HL-60 (cell line): ENCODE results near the gene ANKRD6.

Experiments used
- DNase-seq, 2 experiments: peaks; one replicate each; pipeline ENCODE4 v3.0.0-alpha.2; 2010 to 2020; ENCODE audit warnings: low read depth in 1 of 2, low spot score in 1 of 2
- H3K27ac ChIP-seq: fragments of 250-450 bp; sonication (Bioruptor Pico); replicated peaks from 2 replicates; pipeline ENCODE4 v1.5.1; 2020; ENCODE audit warnings: mild to moderate bottlenecking, moderate library complexity
- H3K27me3 ChIP-seq: fragments of 250-450 bp; sonication (Bioruptor Pico); 2 replicates; pipeline ENCODE4 v1.5.1; 2021; ENCODE audit warnings: mild to moderate bottlenecking, moderate library complexity; ENCODE audit not compliant: insufficient read depth, poor library complexity, severe bottlenecking
- H3K4me3 ChIP-seq: replicated peaks from 2 replicates; pipeline ENCODE4 v1.5.1; 2011; ENCODE audit warnings: mild to moderate bottlenecking, control low read depth, low read length; ENCODE audit not compliant: insufficient read depth
- CTCF ChIP-seq: IDR thresholded peaks from one replicate; pipeline ENCODE4 v1.5.1; 2011; ENCODE audit warnings: low read length, control low read depth, inconsistent platforms; ENCODE audit not compliant: insufficient read depth
- GABPA ChIP-seq: IDR thresholded peaks from 2 replicates; pipeline ENCODE4 v1.6.1; 2012; ENCODE audit warnings: low read depth
- POLR2AphosphoS5 ChIP-seq: IDR thresholded peaks from 2 replicates; pipeline ENCODE4 v1.6.1; 2012; ENCODE audit warnings: low read depth
- SPI1 ChIP-seq: IDR thresholded peaks from 2 replicates; pipeline ENCODE4 v1.6.1; 2012; ENCODE audit warnings: low read depth, mild to moderate bottlenecking, borderline replicate concordance
- TF ChIP-seq, protein P1 (sequence below): IDR thresholded peaks from 2 replicates; pipeline ENCODE4 v1.6.1; 2012; ENCODE audit warnings: low read depth; ENCODE audit not compliant: insufficient replicate concordance

Gene ANKRD6

GRCh38 chr6:89554106-89554505, 121.2 kb downstream of the ANKRD6 start:
- H3K27ac ChIP-seq = no peak overlapping the region
- no peak overlapping the region for H3K4me3 ChIP-seq
- DNase-seq = no peak
- TF ChIP-seq GABPA (no peak), SPI1 (no peak), CTCF (no peak), POLR2AphosphoS5 (no peak)
- TF ChIP-seq, protein P1, sequence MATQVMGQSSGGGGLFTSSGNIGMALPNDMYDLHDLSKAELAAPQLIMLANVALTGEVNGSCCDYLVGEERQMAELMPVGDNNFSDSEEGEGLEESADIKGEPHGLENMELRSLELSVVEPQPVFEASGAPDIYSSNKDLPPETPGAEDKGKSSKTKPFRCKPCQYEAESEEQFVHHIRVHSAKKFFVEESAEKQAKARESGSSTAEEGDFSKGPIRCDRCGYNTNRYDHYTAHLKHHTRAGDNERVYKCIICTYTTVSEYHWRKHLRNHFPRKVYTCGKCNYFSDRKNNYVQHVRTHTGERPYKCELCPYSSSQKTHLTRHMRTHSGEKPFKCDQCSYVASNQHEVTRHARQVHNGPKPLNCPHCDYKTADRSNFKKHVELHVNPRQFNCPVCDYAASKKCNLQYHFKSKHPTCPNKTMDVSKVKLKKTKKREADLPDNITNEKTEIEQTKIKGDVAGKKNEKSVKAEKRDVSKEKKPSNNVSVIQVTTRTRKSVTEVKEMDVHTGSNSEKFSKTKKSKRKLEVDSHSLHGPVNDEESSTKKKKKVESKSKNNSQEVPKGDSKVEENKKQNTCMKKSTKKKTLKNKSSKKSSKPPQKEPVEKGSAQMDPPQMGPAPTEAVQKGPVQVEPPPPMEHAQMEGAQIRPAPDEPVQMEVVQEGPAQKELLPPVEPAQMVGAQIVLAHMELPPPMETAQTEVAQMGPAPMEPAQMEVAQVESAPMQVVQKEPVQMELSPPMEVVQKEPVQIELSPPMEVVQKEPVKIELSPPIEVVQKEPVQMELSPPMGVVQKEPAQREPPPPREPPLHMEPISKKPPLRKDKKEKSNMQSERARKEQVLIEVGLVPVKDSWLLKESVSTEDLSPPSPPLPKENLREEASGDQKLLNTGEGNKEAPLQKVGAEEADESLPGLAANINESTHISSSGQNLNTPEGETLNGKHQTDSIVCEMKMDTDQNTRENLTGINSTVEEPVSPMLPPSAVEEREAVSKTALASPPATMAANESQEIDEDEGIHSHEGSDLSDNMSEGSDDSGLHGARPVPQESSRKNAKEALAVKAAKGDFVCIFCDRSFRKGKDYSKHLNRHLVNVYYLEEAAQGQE = no peak
- peaks cover 2% of the 10 kb centered on the region for H3K27me3 ChIP-seq

- Histone ChIP-seq H3K27ac (no peak overlapping the region), H3K27me3 (peaks cover 2% of the 10 kb centered on the region), H3K4me3 (no peak overlapping the region)
- DNase-seq = no peak
- TF ChIP-seq CTCF (no peak), SPI1 (no peak), GABPA (no peak), POLR2AphosphoS5 (no peak)
- TF ChIP-seq, protein P1 = no peak
Measured at GRCh38 chr6:89555031-89555430, 122.1 kb downstream of the ANKRD6 start.

GRCh38 chr6:89555806-89556205, 122.9 kb downstream of the ANKRD6 start:
- Histone ChIP-seq H3K27me3 (peaks cover 2% of the 10 kb centered on the region), H3K4me3 (no peak overlapping the region), H3K27ac (no peak overlapping the region)
- no peak for TF ChIP-seq POLR2AphosphoS5
- TF ChIP-seq, protein P1 = no peak
- no peak for DNase-seq

DNA sequence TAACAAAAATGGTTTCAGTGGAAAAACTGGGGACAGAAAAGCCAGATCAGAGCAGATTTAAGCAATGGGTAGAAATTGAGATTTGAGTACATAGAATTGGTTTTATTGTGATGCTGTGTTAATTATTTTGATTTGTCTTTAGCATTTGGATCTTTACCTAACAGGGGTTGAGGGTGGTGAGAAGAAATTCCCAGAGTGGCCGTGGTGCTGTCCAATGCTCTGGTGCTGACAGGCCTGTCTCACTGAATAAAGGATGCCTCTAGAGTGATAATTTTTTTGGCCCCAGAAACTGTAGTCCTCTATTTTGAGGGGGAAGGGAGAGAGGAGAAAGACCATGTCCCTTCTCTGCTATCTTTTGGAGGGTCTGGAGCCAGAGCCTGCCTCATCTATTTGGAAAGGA, 126.5 kb downstream of the ANKRD6 start:
- peaks cover under 1% of the 10 kb centered on the region for H3K27me3 ChIP-seq
- no peak overlapping the region for H3K4me3 ChIP-seq
- TF ChIP-seq SPI1 = no peak
- TF ChIP-seq, protein P1 = peak; percentile 95
- no peak for TF ChIP-seq GABPA
- DNase-seq = no peak
- no peak overlapping the region for H3K27ac ChIP-seq
